Measurements from ENCODE around the gene TUBA8.

GRCh38 chr22:18103527-18104269 is 6.9 kb upstream of the TUBA8 start:
- TF ChIP-seq EZH2 (IDR thresholded peaks at IDR 0.05; ENCODE audit: insufficient read depth, poor library complexity, severe bottlenecking) (no peak), EZH2phosphoT487 (IDR thresholded peaks at IDR 0.05; ENCODE audit: insufficient read depth, low read depth) (no peak)

Measured in GM23248 (cell line).